Tibial artery (tissue), 4 donors: ENCODE measurements around the gene KLHL1.

Source experiments
- DNase-seq, 2 donors: peaks; one replicate each; pipeline ENCODE4 v3.0.0-alpha.2; 2019
- H3K27ac ChIP-seq, 2 donors: fragments of 200-600 bp; sonication (generic) in 1 of 2; 1 replicate in 1 of 2; 2 replicates in 1 of 2; pipeline ENCODE4 v1.5.1; 2018 to 2019; ENCODE audit warnings: mild to moderate bottlenecking in 1 of 2
- H3K27me3 ChIP-seq, 2 donors: fragments of 200-600 bp; sonication (generic) in 1 of 2; one replicate each; pipeline versions ENCODE4 v1.5.1 to v1.6.0; 2016 to 2019
- H3K36me3 ChIP-seq, 3 donors: fragments of 200-600 bp; sonication (generic) in 2 of 3; one replicate each; pipeline ENCODE4 v1.5.1; 2016 to 2019; ENCODE audit warnings: mild to moderate bottlenecking in 2 of 3
- H3K4me1 ChIP-seq, 4 donors: fragments of 200-600 bp; sonication (generic) in 2 of 4; 1 replicate in 3 of 4; 2 replicates in 1 of 4; pipeline ENCODE4 v1.5.1; 2016 to 2019
- H3K4me3 ChIP-seq, 2 donors: fragments of 200-600 bp; sonication (generic) in 1 of 2; 1 replicate in 1 of 2; 2 replicates in 1 of 2; pipeline ENCODE4 v1.5.1; 2018 to 2019; ENCODE audit warnings: mild to moderate bottlenecking in 2 of 2
- H3K9me3 ChIP-seq, 3 donors: fragments of 200-600 bp; sonication (generic) in 1 of 3; one replicate each; pipeline ENCODE4 v1.5.1; 2016 to 2019
- CTCF ChIP-seq, 2 experiments: fragments of 200-600 bp in 1 of 2; fragments of 450-650 bp in 1 of 2; IDR thresholded peaks; one replicate each; pipeline ENCODE4 v1.5.1; 2017 to 2019; ENCODE audit warnings: antibody characterized with exemption in 2 of 2, mild to moderate bottlenecking in 1 of 2, moderate library complexity in 1 of 2
- intact Hi-C: fragments of 100-400 bp; cut with DNase I; formaldehyde crosslinking; loops from one replicate; pipeline ENCODE4 v1.15.0; 2023; ENCODE audit warnings: low total_unique reads

Gene KLHL1

GRCh38 chr13:69690999-69691398 is 417.3 kb downstream of the KLHL1 start:
- Histone ChIP-seq H3K36me3 (no peaks in the 10 kb centered on the region), H3K9me3 (no peaks in the 10 kb centered on the region), H3K27ac (no peak overlapping the region), H3K4me3 (no peak overlapping the region), H3K27me3 (no peaks in the 10 kb centered on the region), H3K4me1 (no peaks in the 10 kb centered on the region)
- DNase-seq = no peak
- TF ChIP-seq CTCF (IDR thresholded peaks at IDR 0.05) = no peak
- intact Hi-C loops = no loop called here

GRCh38 chr13:69683921-69684686 is 424.1 kb downstream of the KLHL1 start:
- no peaks in the 10 kb centered on the region for H3K4me1 ChIP-seq
- DNase-seq = no peak
- H3K27me3 ChIP-seq = no peaks in the 10 kb centered on the region
- no peak for TF ChIP-seq CTCF (IDR thresholded peaks at IDR 0.05)
- H3K27ac ChIP-seq = no peak overlapping the region
- H3K4me3 ChIP-seq = no peak overlapping the region
- intact Hi-C loops = no loop called here
- no peaks in the 10 kb centered on the region for H3K9me3 ChIP-seq
- no peaks in the 10 kb centered on the region for H3K36me3 ChIP-seq

GRCh38 chr13:69681722-69682121 is 426.5 kb downstream of the KLHL1 start:
- Histone ChIP-seq H3K4me1 (no peaks in the 10 kb centered on the region), H3K27ac (no peak overlapping the region), H3K27me3 (no peaks in the 10 kb centered on the region), H3K9me3 (no peaks in the 10 kb centered on the region), H3K36me3 (no peaks in the 10 kb centered on the region), H3K4me3 (no peak overlapping the region)
- intact Hi-C loops = no loop called here
- no peak for DNase-seq
- TF ChIP-seq CTCF (IDR thresholded peaks at IDR 0.05) = no peak

GRCh38 chr13:69677343-69677742 is 430.9 kb downstream of the KLHL1 start:
- Histone ChIP-seq H3K36me3 (no peaks in the 10 kb centered on the region), H3K27me3 (no peaks in the 10 kb centered on the region), H3K27ac (no peak overlapping the region), H3K9me3 (no peaks in the 10 kb centered on the region), H3K4me1 (no peaks in the 10 kb centered on the region), H3K4me3 (no peak overlapping the region)
- no peak for TF ChIP-seq CTCF (IDR thresholded peaks at IDR 0.05)
- intact Hi-C loops = no loop called here
- DNase-seq = no peak

GRCh38 chr13:69676286-69676685 is 432.0 kb downstream of the KLHL1 start:
- H3K4me3 ChIP-seq = no peak overlapping the region
- no peaks in the 10 kb centered on the region for H3K27me3 ChIP-seq
- no peaks in the 10 kb centered on the region for H3K9me3 ChIP-seq
- intact Hi-C loops = no loop called here
- H3K27ac ChIP-seq = no peak overlapping the region
- no peak for TF ChIP-seq CTCF (IDR thresholded peaks at IDR 0.05)
- DNase-seq = no peak
- H3K4me1 ChIP-seq = no peaks in the 10 kb centered on the region
- no peaks in the 10 kb centered on the region for H3K36me3 ChIP-seq

- intact Hi-C loops = no loop called here
- no peaks in the 10 kb centered on the region for H3K9me3 ChIP-seq
Measured at GRCh38 chr13:69660155-69660554, 448.1 kb downstream of the KLHL1 start.

More at GRCh38 chr13:69660155-69660554, 448.1 kb downstream of the KLHL1 start:
- Histone ChIP-seq H3K36me3 (no peaks in the 10 kb centered on the region), H3K4me3 (no peak overlapping the region), H3K4me1 (no peaks in the 10 kb centered on the region), H3K27ac (no peak overlapping the region), H3K27me3 (no peaks in the 10 kb centered on the region)
- DNase-seq = no peak
- no peak for TF ChIP-seq CTCF (IDR thresholded peaks at IDR 0.05)
